C4-2B (cell line): ENCODE data around the gene TTC39B.

Experiments
- CTCF ChIP-seq: fragments of 450-650 bp; conservative IDR thresholded peaks from 2 replicates; pipeline ENCODE4 v1.5.1; 2017; ENCODE audit warnings: mild to moderate bottlenecking
- ZFX ChIP-seq: fragments of 450-650 bp; IDR thresholded peaks from 2 replicates; pipeline ENCODE4 v1.6.1; 2017

DNA sequence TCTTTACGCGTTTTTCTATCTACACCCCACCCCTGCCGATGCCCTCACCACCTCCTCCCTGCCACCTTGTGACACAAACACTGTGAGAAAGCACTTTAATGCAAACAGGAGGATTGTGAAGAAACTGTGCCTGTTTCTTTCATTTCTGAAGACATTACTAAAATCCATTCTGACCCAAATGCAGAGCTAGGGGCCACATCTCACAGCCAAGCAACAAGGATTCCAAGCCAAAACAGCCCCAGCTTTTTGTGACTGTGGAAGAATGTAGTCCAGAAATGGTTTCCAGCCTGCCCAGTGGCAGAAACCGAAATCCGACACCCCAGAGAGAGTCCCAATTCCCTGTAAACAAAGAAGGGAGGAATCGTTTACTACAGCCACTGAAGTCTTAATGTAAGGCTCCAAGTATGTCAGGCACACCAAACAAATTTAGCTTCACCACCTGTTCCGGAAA is 190.9 kb downstream of the TTC39B start:
- TF ChIP-seq CTCF (no peak), ZFX (no peak)
